Measurements from ENCODE around the gene ALOX12B.

ALOX12B gene

GRCh38 chr17:8095361-8095760 lies 7.8 kb upstream of the ALOX12B start:
- H3K4me1 Mint-ChIP-seq = no peaks in the 10 kb centered on the region
- no peaks in the 10 kb centered on the region for H3K9me3 Mint-ChIP-seq
- no peak overlapping the region for H3K4me3 Mint-ChIP-seq
- H3K27ac Mint-ChIP-seq = no peak overlapping the region
- H3K36me3 Mint-ChIP-seq (ENCODE audit: low read depth) = no peaks in the 10 kb centered on the region
- TF ChIP-seq CTCF (IDR thresholded peaks at IDR 0.05; ENCODE audit: unreplicated experiment in 3 of 3) = no peak
- H3K27me3 Mint-ChIP-seq (ENCODE audit: low read depth) = peaks cover 64% of the 10 kb centered on the region

DNA sequence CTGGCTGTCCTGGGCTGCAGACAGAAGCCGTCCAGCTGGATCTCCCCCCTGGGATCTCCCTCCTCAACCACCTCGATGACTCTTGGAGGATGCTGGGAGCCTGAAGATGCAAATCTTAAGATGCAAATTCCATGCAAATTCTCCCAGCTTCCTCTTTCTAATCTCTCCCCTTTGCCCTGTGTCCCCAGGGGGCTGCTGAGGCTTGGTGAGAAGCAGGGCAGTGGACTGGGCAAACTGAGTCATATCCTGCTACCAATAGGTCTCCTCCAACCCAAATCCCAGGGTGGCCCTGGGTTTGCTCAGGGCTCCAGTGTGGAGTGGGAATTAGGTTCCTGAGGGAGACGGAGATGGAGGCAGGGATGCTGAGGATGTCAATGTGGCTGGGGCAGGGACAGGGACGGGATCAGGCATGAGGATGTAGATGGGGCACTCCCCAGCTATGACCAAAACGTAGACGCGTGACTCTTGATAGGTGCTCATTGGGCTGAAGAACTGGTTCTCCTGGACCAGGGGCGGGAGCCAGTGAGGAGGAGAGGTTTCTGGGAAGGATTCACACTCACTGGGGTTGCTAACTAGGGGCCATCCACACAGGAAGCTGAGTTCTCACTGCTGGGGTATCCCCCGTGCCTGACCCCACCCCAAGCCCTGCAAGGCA lies 3.6 kb upstream of the ALOX12B start:
- peaks cover 80% of the 10 kb centered on the region for H3K27me3 Mint-ChIP-seq (ENCODE audit: low read depth)
- no peak for TF ChIP-seq CTCF (IDR thresholded peaks at IDR 0.05; ENCODE audit: unreplicated experiment in 3 of 3)
- no peaks in the 10 kb centered on the region for H3K4me1 Mint-ChIP-seq
- H3K9me3 Mint-ChIP-seq = no peaks in the 10 kb centered on the region
- H3K4me3 Mint-ChIP-seq = no peak overlapping the region
- H3K36me3 Mint-ChIP-seq (ENCODE audit: low read depth) = no peaks in the 10 kb centered on the region
- no peak overlapping the region for H3K27ac Mint-ChIP-seq

DNA sequence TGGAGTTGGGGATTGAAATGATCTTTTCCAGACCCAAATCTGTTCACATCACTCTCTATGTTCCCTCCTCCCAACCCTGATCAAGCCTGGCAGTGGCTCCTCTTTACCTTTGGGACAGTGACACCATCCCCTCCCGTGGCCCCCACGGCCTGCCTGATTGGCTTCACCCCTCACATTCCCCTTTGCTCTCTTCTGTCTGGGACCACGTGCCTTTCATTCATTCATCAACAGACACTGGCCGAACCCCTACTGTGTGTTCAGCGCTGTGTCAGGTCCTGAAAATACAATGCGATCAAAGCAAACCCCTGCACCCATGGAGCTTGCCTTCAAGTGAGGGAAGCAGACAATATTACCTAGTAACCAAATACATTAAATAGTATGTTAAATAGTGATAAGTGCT lies 2.2 kb upstream of the ALOX12B start:
- no peaks in the 10 kb centered on the region for H3K36me3 Mint-ChIP-seq (ENCODE audit: low read depth)
- no peak for TF ChIP-seq CTCF (IDR thresholded peaks at IDR 0.05; ENCODE audit: unreplicated experiment in 3 of 3)
- no peak overlapping the region for H3K27ac Mint-ChIP-seq
- H3K4me3 Mint-ChIP-seq = no peak overlapping the region
- peaks cover 78% of the 10 kb centered on the region for H3K27me3 Mint-ChIP-seq (ENCODE audit: low read depth)
- H3K4me1 Mint-ChIP-seq = no peaks in the 10 kb centered on the region
- H3K9me3 Mint-ChIP-seq = no peaks in the 10 kb centered on the region

GRCh38 chr17:8087952-8088230 lies 375 bp upstream of the ALOX12B start:
- no peak overlapping the region for H3K27ac Mint-ChIP-seq
- no peaks in the 10 kb centered on the region for H3K4me1 Mint-ChIP-seq
- peaks cover 77% of the 10 kb centered on the region for H3K27me3 Mint-ChIP-seq (ENCODE audit: low read depth)
- TF ChIP-seq CTCF (IDR thresholded peaks at IDR 0.05; ENCODE audit: unreplicated experiment in 3 of 3) = no peak
- no peaks in the 10 kb centered on the region for H3K9me3 Mint-ChIP-seq
- no peaks in the 10 kb centered on the region for H3K36me3 Mint-ChIP-seq (ENCODE audit: low read depth)
- no peak overlapping the region for H3K4me3 Mint-ChIP-seq

DNA sequence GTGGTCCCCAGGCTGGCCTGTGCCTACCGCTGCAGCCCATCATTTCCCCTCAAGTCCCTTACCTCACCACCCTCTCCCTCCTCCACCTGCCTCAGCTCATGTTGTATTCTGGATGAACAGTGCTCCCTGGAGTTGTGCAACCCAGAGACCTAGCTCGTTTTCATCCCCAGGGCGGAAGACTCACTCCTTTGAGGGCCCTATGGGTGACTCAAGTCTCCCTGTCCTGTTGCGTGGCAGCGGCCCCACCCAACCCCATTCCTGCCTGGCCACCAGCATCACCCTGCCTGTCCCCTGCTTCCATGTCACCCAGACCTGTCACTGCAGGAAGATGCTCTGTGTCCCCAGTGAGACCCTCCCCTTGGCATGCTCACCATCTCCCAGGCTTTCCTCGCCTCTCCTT lies 3.3 kb downstream of the ALOX12B start:
- no peak for TF ChIP-seq CTCF (IDR thresholded peaks at IDR 0.05; ENCODE audit: unreplicated experiment in 3 of 3)

DNA sequence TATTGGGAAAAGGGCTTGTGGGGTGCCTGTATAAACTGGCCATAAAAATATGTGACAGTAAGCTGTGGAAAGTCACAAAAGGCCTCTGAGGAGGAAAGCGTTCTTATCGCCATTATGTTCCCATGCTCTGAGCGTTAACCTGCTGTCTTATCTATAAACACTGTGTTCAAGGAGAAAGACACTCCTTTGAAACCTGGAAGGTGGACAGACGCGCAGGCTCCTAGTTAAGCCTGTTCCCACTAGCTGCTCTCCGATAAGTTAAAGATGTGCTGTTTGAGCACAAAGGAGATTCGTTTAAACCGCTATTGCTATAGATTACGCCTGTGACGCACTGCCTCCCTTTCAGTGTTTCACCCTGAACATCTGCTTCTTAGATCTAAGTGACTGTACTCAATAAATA lies 5.2 kb downstream of the ALOX12B start:
- Mint-ChIP-seq H3K4me1 (no peaks in the 10 kb centered on the region), H3K27ac (no peak overlapping the region), H3K36me3 (ENCODE audit: low read depth) (no peaks in the 10 kb centered on the region), H3K9me3 (peaks cover 2% of the 10 kb centered on the region), H3K4me3 (no peak overlapping the region), H3K27me3 (ENCODE audit: low read depth) (peaks cover 87% of the 10 kb centered on the region)
- TF ChIP-seq CTCF (IDR thresholded peaks at IDR 0.05; ENCODE audit: unreplicated experiment in 3 of 3) = no peak

More for the DNA sequence above, 3.3 kb downstream of the ALOX12B start:
- Mint-ChIP-seq H3K4me1 (no peaks in the 10 kb centered on the region), H3K27me3 (ENCODE audit: low read depth) (peaks cover 81% of the 10 kb centered on the region), H3K27ac (no peak overlapping the region), H3K36me3 (ENCODE audit: low read depth) (no peaks in the 10 kb centered on the region), H3K9me3 (no peaks in the 10 kb centered on the region), H3K4me3 (no peak overlapping the region)

Measured in nephron (organoid).